Neural cell (in vitro differentiated cells): ENCODE results near the gene SOX4. TPM values are rescaled to one million over a fixed set of nuclear protein-coding genes. Genes with fewer than 3 reads are reported as not detected.
A peak's percentile ranks its signal among the peaks of the same experiment; 100 is the strongest.

Experiments used
- H2AFZ ChIP-seq: fragments of 200-600, 300-800 bp; sonication (generic), shearing (Covaris generic); 2 replicates; pipeline ENCODE4 v1.6.0; 2014; ENCODE audit warnings: low read depth, mild to moderate bottlenecking, antibody characterized with exemption, low read length, moderate library complexity
- H3F3A ChIP-seq: fragments of 200-600 bp; shearing (Covaris generic); 2 replicates; pipeline ENCODE4 v1.6.1; 2016; ENCODE audit warnings: mild to moderate bottlenecking, moderate library complexity, mixed read lengths, antibody characterized with exemption, low read length; ENCODE audit not compliant: insufficient read depth, poor library complexity, severe bottlenecking
- H3K27ac ChIP-seq: fragments of 200-600, 300-800 bp; sonication (generic), shearing (Covaris generic); 2 replicates; pipeline ENCODE4 v1.5.1; 2014; ENCODE audit warnings: mild to moderate bottlenecking, low read length, moderate library complexity
- H3K27me3 ChIP-seq: fragments of 300-800, 200-600 bp; sonication (generic), shearing (Covaris generic); 2 replicates; pipeline ENCODE4 v1.6.0; 2014; ENCODE audit warnings: mild to moderate bottlenecking, low read depth, low read length, moderate library complexity; ENCODE audit not compliant: insufficient read depth
- H3K36me3 ChIP-seq: fragments of 300-800, 200-600 bp; sonication (generic), shearing (Covaris generic); 2 replicates; pipeline ENCODE4 v1.5.1; 2014; ENCODE audit warnings: mild to moderate bottlenecking, antibody characterized with exemption, low read length, moderate library complexity; ENCODE audit not compliant: insufficient read depth
- H3K4me2 ChIP-seq: fragments of 300-800, 200-600 bp; sonication (generic), shearing (Covaris generic); 2 replicates; pipeline ENCODE4 v1.6.0; 2014; ENCODE audit warnings: mild to moderate bottlenecking, low read length
- H3K4me3 ChIP-seq: fragments of 300-800, 200-600 bp; sonication (generic), shearing (Covaris generic); 2 replicates; pipeline ENCODE4 v1.5.1; 2014; ENCODE audit warnings: mild to moderate bottlenecking, low read length, moderate library complexity
- H3K79me2 ChIP-seq: fragments of 200-600 bp; shearing (Covaris generic); replicated peaks from 2 replicates; pipeline ENCODE4 v1.6.0; 2014; ENCODE audit warnings: mild to moderate bottlenecking, low read length, moderate library complexity; ENCODE audit not compliant: insufficient read depth
- H3K9ac ChIP-seq: fragments of 300-800, 200-600 bp; sonication (generic), shearing (Covaris generic); 2 replicates; pipeline ENCODE4 v1.6.1; 2016; ENCODE audit warnings: mild to moderate bottlenecking, low read length, mixed read lengths
- H3K9me2 ChIP-seq: fragments of 200-600 bp; shearing (Covaris generic); 2 replicates; pipeline ENCODE4 v1.6.1; 2016; ENCODE audit warnings: mild to moderate bottlenecking, low read length, mixed read lengths; ENCODE audit not compliant: insufficient read depth
- H3K9me3 ChIP-seq: fragments of 200-600, 300-800 bp; sonication (generic), shearing (Covaris generic); 2 replicates; pipeline ENCODE4 v1.6.1; 2016; ENCODE audit warnings: mild to moderate bottlenecking, mixed run types, low read length, moderate library complexity, mixed read lengths
- H4K20me1 ChIP-seq: fragments of 200-600 bp; shearing (Covaris generic); 2 replicates; pipeline ENCODE4 v1.6.1; 2016; ENCODE audit warnings: mild to moderate bottlenecking, mixed run types; ENCODE audit not compliant: insufficient read depth
- EP300 ChIP-seq: fragments of 450-650 bp; conservative IDR thresholded peaks from 2 replicates; pipeline ENCODE4 v1.6.1; 2014; ENCODE audit warnings: antibody characterized with exemption, mild to moderate bottlenecking, moderate library complexity; ENCODE audit not compliant: poor library complexity, severe bottlenecking
- EZH2 ChIP-seq: fragments of 200-600, 300-800 bp; shearing (Covaris generic), sonication (generic); IDR thresholded peaks from 2 replicates; pipeline ENCODE4 v1.6.1; 2014; ENCODE audit warnings: antibody characterized with exemption, low read length, borderline replicate concordance, mild to moderate bottlenecking; ENCODE audit not compliant: insufficient read depth, poor library complexity, severe bottlenecking
- MXI1 ChIP-seq: fragments of 450-650 bp; conservative IDR thresholded peaks from 2 replicates; pipeline ENCODE4 v1.6.1; 2014; ENCODE audit warnings: antibody characterized with exemption, mild to moderate bottlenecking; ENCODE audit not compliant: poor library complexity, severe bottlenecking
- POLR2AphosphoS5 ChIP-seq: IDR thresholded peaks from 2 replicates; pipeline ENCODE4 v1.6.1; 2012
- RAD21 ChIP-seq: fragments of 450-650 bp; conservative IDR thresholded peaks from 2 replicates; pipeline ENCODE4 v1.6.1; 2014; ENCODE audit warnings: antibody characterized with exemption, mild to moderate bottlenecking, moderate library complexity
- SMC3 ChIP-seq: fragments of 450-650 bp; conservative IDR thresholded peaks from 2 replicates; pipeline ENCODE4 v1.6.1; 2014; ENCODE audit warnings: antibody characterized with exemption, mild to moderate bottlenecking, moderate library complexity; ENCODE audit not compliant: poor library complexity
- TAF1 ChIP-seq: IDR thresholded peaks from 2 replicates; pipeline ENCODE4 v1.6.1; 2012; ENCODE audit warnings: low read depth
- polyA plus RNA-seq: library from polyadenylated mRNA; depleted of rRNA; stranded (reverse); fragments of >200 nt; gene quantifications from 2 replicates; pipeline ENCODE4 v1.2.3, GENCODE V29; 2014
- TF ChIP-seq, protein P1 (sequence below): IDR thresholded peaks from 2 replicates; pipeline ENCODE4 v1.6.1; 2012; ENCODE audit warnings: borderline replicate concordance
- TF ChIP-seq, protein P2 (sequence below): fragments of 450-650 bp; IDR thresholded peaks from 2 replicates; pipeline ENCODE4 v1.5.1; 2014; ENCODE audit warnings: antibody characterized with exemption, mild to moderate bottlenecking, moderate library complexity; ENCODE audit not compliant: poor library complexity, severe bottlenecking

SOX4 gene
- polyA plus RNA-seq, 1 donor from 2014 or later: 394 TPM

DNA sequence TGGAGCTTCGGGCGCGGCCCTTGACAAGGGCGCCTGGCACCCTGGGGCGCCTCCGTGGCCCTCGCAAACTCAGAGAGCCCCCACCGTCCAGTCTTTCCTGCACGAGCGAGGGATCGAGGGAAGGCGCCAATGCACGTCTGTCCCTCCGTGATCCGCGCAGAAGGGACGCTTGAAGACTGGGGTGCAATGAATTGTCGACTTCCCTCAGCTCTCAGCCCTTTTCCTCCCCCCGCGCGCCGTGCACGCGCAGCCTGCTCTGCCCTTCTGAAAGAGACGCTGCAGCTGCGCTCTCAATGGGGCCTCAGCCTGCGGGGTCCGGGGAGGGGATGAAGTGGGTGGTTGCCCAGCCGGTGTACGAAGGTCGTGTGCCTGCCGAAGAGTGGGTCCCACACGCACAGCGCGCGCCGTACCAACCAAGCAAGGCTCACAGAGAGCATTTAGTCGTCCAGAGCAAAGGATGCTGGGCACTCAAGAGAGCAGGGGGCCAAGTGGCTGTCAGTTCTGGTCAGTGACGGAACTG lies 5.5 kb upstream of the SOX4 start (continued):
- TF ChIP-seq, protein P1, sequence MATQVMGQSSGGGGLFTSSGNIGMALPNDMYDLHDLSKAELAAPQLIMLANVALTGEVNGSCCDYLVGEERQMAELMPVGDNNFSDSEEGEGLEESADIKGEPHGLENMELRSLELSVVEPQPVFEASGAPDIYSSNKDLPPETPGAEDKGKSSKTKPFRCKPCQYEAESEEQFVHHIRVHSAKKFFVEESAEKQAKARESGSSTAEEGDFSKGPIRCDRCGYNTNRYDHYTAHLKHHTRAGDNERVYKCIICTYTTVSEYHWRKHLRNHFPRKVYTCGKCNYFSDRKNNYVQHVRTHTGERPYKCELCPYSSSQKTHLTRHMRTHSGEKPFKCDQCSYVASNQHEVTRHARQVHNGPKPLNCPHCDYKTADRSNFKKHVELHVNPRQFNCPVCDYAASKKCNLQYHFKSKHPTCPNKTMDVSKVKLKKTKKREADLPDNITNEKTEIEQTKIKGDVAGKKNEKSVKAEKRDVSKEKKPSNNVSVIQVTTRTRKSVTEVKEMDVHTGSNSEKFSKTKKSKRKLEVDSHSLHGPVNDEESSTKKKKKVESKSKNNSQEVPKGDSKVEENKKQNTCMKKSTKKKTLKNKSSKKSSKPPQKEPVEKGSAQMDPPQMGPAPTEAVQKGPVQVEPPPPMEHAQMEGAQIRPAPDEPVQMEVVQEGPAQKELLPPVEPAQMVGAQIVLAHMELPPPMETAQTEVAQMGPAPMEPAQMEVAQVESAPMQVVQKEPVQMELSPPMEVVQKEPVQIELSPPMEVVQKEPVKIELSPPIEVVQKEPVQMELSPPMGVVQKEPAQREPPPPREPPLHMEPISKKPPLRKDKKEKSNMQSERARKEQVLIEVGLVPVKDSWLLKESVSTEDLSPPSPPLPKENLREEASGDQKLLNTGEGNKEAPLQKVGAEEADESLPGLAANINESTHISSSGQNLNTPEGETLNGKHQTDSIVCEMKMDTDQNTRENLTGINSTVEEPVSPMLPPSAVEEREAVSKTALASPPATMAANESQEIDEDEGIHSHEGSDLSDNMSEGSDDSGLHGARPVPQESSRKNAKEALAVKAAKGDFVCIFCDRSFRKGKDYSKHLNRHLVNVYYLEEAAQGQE: peak; percentile 36

DNA sequence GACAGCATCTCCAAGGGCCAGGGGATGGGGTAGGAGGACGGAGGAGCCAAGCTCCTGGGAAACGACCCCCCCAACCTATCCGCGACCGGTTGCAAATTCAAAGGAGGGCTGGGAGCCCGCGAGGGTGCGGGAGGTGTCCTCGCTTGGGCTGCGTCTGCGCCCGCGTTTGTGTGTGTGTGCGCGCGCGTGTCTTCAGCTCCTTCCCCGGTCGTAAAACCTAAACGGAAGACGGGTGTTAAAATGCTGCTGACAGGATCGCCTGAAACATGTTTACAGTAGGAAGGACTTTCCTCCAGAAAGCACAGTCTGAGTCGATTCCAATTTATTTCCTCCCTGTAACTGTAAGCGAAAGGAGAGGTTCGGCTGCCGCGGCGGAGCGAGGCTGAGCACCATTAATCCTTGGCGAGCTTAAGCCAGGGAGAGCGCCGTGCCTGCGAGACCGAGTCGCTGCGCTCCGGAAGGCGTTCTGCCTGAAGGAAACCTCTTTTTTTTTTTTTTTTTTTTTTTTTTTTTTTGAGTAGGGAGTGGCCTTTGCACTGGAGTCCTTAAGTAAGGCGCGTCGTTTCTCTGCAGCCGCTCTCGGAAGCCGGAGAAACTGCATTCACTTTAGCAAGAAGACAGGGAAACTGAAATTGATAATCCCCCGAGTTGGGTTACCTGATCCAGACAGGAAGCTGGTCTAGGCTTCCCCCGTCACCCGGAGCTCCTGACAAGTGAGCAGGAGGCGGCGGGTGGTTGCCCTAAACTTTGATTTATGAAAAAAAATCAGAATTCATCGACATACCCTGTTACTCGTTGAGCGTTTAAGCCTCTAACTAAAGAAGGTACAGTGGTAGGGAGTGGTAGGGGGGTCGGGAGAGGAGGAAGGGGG lies 4.8 kb upstream of the SOX4 start:
- TF ChIP-seq TAF1: peak; percentile 93
- TF ChIP-seq, protein P1: peak; percentile 96
- TF ChIP-seq, protein P2, sequence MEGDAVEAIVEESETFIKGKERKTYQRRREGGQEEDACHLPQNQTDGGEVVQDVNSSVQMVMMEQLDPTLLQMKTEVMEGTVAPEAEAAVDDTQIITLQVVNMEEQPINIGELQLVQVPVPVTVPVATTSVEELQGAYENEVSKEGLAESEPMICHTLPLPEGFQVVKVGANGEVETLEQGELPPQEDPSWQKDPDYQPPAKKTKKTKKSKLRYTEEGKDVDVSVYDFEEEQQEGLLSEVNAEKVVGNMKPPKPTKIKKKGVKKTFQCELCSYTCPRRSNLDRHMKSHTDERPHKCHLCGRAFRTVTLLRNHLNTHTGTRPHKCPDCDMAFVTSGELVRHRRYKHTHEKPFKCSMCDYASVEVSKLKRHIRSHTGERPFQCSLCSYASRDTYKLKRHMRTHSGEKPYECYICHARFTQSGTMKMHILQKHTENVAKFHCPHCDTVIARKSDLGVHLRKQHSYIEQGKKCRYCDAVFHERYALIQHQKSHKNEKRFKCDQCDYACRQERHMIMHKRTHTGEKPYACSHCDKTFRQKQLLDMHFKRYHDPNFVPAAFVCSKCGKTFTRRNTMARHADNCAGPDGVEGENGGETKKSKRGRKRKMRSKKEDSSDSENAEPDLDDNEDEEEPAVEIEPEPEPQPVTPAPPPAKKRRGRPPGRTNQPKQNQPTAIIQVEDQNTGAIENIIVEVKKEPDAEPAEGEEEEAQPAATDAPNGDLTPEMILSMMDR: no peak
- TF ChIP-seq MXI1: peak; percentile 23
- no peak for TF ChIP-seq EZH2
- peak; percentile 49 for TF ChIP-seq EP300
- no peak for TF ChIP-seq RAD21
- TF ChIP-seq SMC3: no peak
- TF ChIP-seq POLR2AphosphoS5: peak; percentile 75
- peak overlapping the region; percentile 77 for H3K4me3 ChIP-seq
- peak overlapping the region; percentile 100 for H3K9ac ChIP-seq
- H2AFZ ChIP-seq: peak overlapping the region; percentile 74
- H3K9me2 ChIP-seq: no peaks in the 10 kb centered on the region
- H3F3A ChIP-seq: peaks cover 11% of the 10 kb centered on the region
- no peaks in the 10 kb centered on the region for H3K9me3 ChIP-seq
- peak overlapping the region; percentile 86 for H3K4me2 ChIP-seq
- peaks cover under 1% of the 10 kb centered on the region for H4K20me1 ChIP-seq
- H3K36me3 ChIP-seq: no peaks in the 10 kb centered on the region
- peak overlapping the region; percentile 100 for H3K27ac ChIP-seq
- H3K27me3 ChIP-seq: no peaks in the 10 kb centered on the region
- peaks cover 24% of the 10 kb centered on the region for H3K79me2 ChIP-seq
